GM19438 (cell line): ENCODE data around the gene KCNE1.
"Not testable (repeated sequence)": the region's sequence is repeated elsewhere in the genome, so short reads cannot be mapped to it uniquely, and the experiment has no call there.

ENCODE experiments used
- ATAC-seq: cut with Tn5 transposase; IDR thresholded peaks from one replicate; pipeline ENCODE4 v1.9.1; 2021; ENCODE audit warnings: low read depth; ENCODE audit not compliant: unreplicated experiment

Gene KCNE1

GRCh38 chr21:34511787-34512455, at the start of gene KCNE1:
TSS of gene KCNE1 (minus strand) at chr21:34512210. CDS start at chr21:34449634, 62,576 bp downstream.
- no peak for ATAC-seq

GRCh38 chr21:34561806-34562205, 49.8 kb upstream of the KCNE1 start:
- no peak for ATAC-seq

GRCh38 chr21:34560609-34561008, 48.6 kb upstream of the KCNE1 start:
- no peak for ATAC-seq

GRCh38 chr21:34560021-34560420, 48.0 kb upstream of the KCNE1 start:
- no peak for ATAC-seq

- no peak for ATAC-seq
Observed at GRCh38 chr21:34559089-34559631, 47.1 kb upstream of the KCNE1 start.

GRCh38 chr21:34558166-34558565, 46.2 kb upstream of the KCNE1 start:
- ATAC-seq: no peak

- ATAC-seq: no peak
Observed at GRCh38 chr21:34557261-34557660, 45.3 kb upstream of the KCNE1 start.

- ATAC-seq: not testable (repeated sequence)
Observed at GRCh38 chr21:34554670-34555069, 42.7 kb upstream of the KCNE1 start.

- no peak for ATAC-seq
Observed at GRCh38 chr21:34554227-34554626, 42.2 kb upstream of the KCNE1 start.

- ATAC-seq: no peak
Observed at GRCh38 chr21:34553151-34553952, 41.3 kb upstream of the KCNE1 start.

GRCh38 chr21:34552360-34553098, 40.5 kb upstream of the KCNE1 start:
- ATAC-seq: no peak

- no peak for ATAC-seq
Observed at GRCh38 chr21:34550182-34550799, 38.3 kb upstream of the KCNE1 start.

GRCh38 chr21:34548781-34549376, 36.9 kb upstream of the KCNE1 start:
- ATAC-seq: no peak

GRCh38 chr21:34546542-34546941, 34.5 kb upstream of the KCNE1 start:
- ATAC-seq: no peak

GRCh38 chr21:34545079-34545884, 33.3 kb upstream of the KCNE1 start:
- ATAC-seq: peak; percentile 85

- ATAC-seq: no peak
Observed at GRCh38 chr21:34544032-34544496, 32.1 kb upstream of the KCNE1 start.

- ATAC-seq: no peak
Observed at GRCh38 chr21:34543017-34543416, 31.0 kb upstream of the KCNE1 start.

- ATAC-seq: no peak
Observed at GRCh38 chr21:34540206-34540605, 28.2 kb upstream of the KCNE1 start.

- ATAC-seq: no peak
Observed at GRCh38 chr21:34537838-34538237, 25.8 kb upstream of the KCNE1 start.
